Keratinocyte (primary cell): Measurements from ENCODE around the gene VPS33B. TPM values are rescaled to one million over a fixed set of nuclear protein-coding genes. Genes with fewer than 3 reads are reported as not detected.

Source experiments
- DNase-seq: peaks from one replicate; pipeline ENCODE4 v3.0.0-alpha.2; 2011; ENCODE audit warnings: low read depth, missing footprints, low spot score
- FAIRE-seq: peaks from 2 replicates; lab custom pipeline; 2011; peaks lifted over from hg19 to GRCh38; lab: Jason Lieb, UNC
- H2AFZ ChIP-seq: 2 replicates; pipeline ENCODE4 v1.6.0; 2012; ENCODE audit warnings: low read length, control low read depth, inconsistent platforms; ENCODE audit not compliant: control insufficient read depth
- H3K27ac ChIP-seq: 2 replicates; pipeline ENCODE4 v1.5.1; 2011; ENCODE audit warnings: low read length; ENCODE audit not compliant: control insufficient read depth, insufficient read depth
- H3K27me3 ChIP-seq: 3 replicates; pipeline ENCODE4 v1.6.0; 2011; ENCODE audit warnings: low read length; ENCODE audit not compliant: control insufficient read depth, insufficient read depth; ENCODE audit errors: extremely low read depth
- H3K36me3 ChIP-seq, 2 experiments: 2 replicates in 1 of 2; 3 replicates in 1 of 2; pipeline ENCODE4 v1.5.1; 2011; ENCODE audit warnings: low read length in 2 of 2, mild to moderate bottlenecking in 1 of 2; ENCODE audit not compliant: control insufficient read depth in 2 of 2, insufficient read depth in 2 of 2; ENCODE audit errors: extremely low read depth in 1 of 2
- H3K4me1 ChIP-seq: 3 replicates; pipeline ENCODE4 v1.5.1; 2011; ENCODE audit warnings: low read length; ENCODE audit not compliant: control insufficient read depth, insufficient read depth; ENCODE audit errors: extremely low read depth
- H3K4me2 ChIP-seq: 3 replicates; pipeline ENCODE4 v1.6.0; 2011; ENCODE audit warnings: low read depth, low read length; ENCODE audit not compliant: control insufficient read depth, insufficient read depth; ENCODE audit errors: extremely low read depth
- H3K4me3 ChIP-seq, 3 experiments: fragments of 200-600 bp in 1 of 3; sonication (generic) in 1 of 3; 2 replicates in 2 of 3; 3 replicates in 1 of 3; pipeline ENCODE4 v1.5.1; 2011 to 2016; ENCODE audit warnings: low read length in 3 of 3, mild to moderate bottlenecking in 3 of 3, control low read depth in 2 of 3, inconsistent platforms in 1 of 3, low read depth in 1 of 3, mixed read lengths in 1 of 3, mixed run types in 1 of 3, moderate library complexity in 1 of 3; ENCODE audit not compliant: control insufficient read depth in 2 of 3, insufficient read depth in 2 of 3; ENCODE audit errors: extremely low read depth in 1 of 3
- H3K79me2 ChIP-seq: 2 replicates; pipeline ENCODE4 v1.6.0; 2012; ENCODE audit warnings: low read length; ENCODE audit not compliant: control insufficient read depth, insufficient read depth
- H3K9ac ChIP-seq: 3 replicates; pipeline ENCODE4 v1.6.0; 2011; ENCODE audit warnings: low read length; ENCODE audit not compliant: control insufficient read depth, insufficient read depth; ENCODE audit errors: extremely low read depth
- H3K9me1 ChIP-seq: 3 replicates; pipeline ENCODE4 v1.6.0; 2011; ENCODE audit warnings: low read length; ENCODE audit not compliant: control insufficient read depth, insufficient read depth; ENCODE audit errors: extremely low read depth
- H3K9me3 ChIP-seq: 2 replicates; pipeline ENCODE4 v1.5.1; 2012; ENCODE audit warnings: low read depth, low read length; ENCODE audit not compliant: control insufficient read depth
- H4K20me1 ChIP-seq: 3 replicates; pipeline ENCODE4 v1.6.0; 2011; ENCODE audit warnings: low read length; ENCODE audit not compliant: control insufficient read depth, insufficient read depth; ENCODE audit errors: extremely low read depth
- CTCF ChIP-seq, 3 experiments: IDR thresholded peaks in 1 of 3; conservative IDR thresholded peaks in 1 of 3; optimal IDR thresholded peaks in 1 of 3; 2 replicates in 2 of 3; 3 replicates in 1 of 3; pipeline versions ENCODE3 to v1.5.1; 2011; ENCODE audit warnings: low read length in 3 of 3, mild to moderate bottlenecking in 3 of 3, moderate library complexity in 2 of 3, control low read depth in 1 of 3, inconsistent platforms in 1 of 3; ENCODE audit not compliant: insufficient read depth in 2 of 3; ENCODE audit errors: extremely low read depth in 1 of 3
- EZH2 ChIP-seq: IDR thresholded peaks from one replicate; pipeline ENCODE4 v1.6.1; 2012; ENCODE audit warnings: inconsistent platforms, mild to moderate bottlenecking, low read length, moderate library complexity
- dilution Hi-C: fragments of 300-500 bp; cut with MboI; formaldehyde crosslinking; loops from one replicate; pipeline ENCODE4 v1.7.0; 2020; ENCODE audit warnings: low sequenced_read_pairs; ENCODE audit not compliant: extremely low pct_ligation_motif_present
- polyA plus RNA-seq, 5 experiments: library from polyadenylated mRNA; depleted of rRNA in 3 of 5; stranded (reverse) in 3 of 5; stranded (forward) in 1 of 5; unstranded in 1 of 5; fragments of >200 nt; gene quantifications; 1 replicate in 1 of 5; 2 replicates in 3 of 5; 3 replicates in 1 of 5; pipeline versions ENCODE4 v1.2.1 to v1.2.3, GENCODE V29; 2011 to 2012; ENCODE audit warnings: missing spikeins in 2 of 5, low read depth in 1 of 5, low replicate concordance in 1 of 5

Gene VPS33B
- polyA plus RNA-seq, 1 donor (not counting 4 experiments of a cell fraction or from before 2014, with no cell fraction given) = 20.2 TPM

DNA sequence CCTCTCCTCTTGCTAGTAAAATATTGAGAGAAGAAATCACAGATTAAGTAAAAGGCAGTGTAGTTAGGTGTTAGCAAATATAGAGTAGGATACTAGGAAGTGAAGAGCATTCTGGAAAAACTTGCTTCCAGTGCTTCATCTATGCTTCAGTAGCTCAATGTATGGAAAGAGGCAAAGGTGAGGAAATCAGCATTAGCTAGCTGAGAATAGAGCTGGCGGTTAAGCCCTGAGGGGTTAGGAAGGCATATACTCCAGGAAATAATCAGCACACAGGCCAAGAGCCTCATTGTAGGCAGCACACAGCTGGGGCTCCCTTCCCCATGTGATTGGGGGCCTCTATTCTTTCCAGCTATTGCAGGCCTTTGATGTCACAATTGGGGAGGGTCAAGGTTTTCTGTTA is 54.0 kb downstream of the VPS33B start:
- Histone ChIP-seq H3K79me2 (no peaks in the 10 kb centered on the region), H3K36me3 (peaks cover 1 to 37% of the 10 kb centered on the region in 2 experiments), H3K4me1 (peaks cover 16% of the 10 kb centered on the region), H2AFZ (no peak overlapping the region), H3K27ac (no peak overlapping the region), H3K9me3 (no peaks in the 10 kb centered on the region), H3K9ac (no peak overlapping the region), H3K4me2 (no peak overlapping the region), H4K20me1 (peaks cover 3% of the 10 kb centered on the region), H3K9me1 (no peaks in the 10 kb centered on the region), H3K27me3 (no peaks in the 10 kb centered on the region), H3K4me3 (no peak overlapping the region)
- dilution Hi-C loops = no loop called here
- TF ChIP-seq CTCF (optimal IDR thresholded peaks at IDR 0.05 in 1 of 3, IDR thresholded peaks at IDR 0.05 in 1 of 3, conservative IDR thresholded peaks at IDR 0.05 in 1 of 3; ENCODE audit: extremely low read depth in 1 of 3, insufficient read depth in 2 of 3, low read length in 3 of 3) (no peak), EZH2 (no peak)
- no peak for DNase-seq
- no peak for FAIRE-seq

DNA sequence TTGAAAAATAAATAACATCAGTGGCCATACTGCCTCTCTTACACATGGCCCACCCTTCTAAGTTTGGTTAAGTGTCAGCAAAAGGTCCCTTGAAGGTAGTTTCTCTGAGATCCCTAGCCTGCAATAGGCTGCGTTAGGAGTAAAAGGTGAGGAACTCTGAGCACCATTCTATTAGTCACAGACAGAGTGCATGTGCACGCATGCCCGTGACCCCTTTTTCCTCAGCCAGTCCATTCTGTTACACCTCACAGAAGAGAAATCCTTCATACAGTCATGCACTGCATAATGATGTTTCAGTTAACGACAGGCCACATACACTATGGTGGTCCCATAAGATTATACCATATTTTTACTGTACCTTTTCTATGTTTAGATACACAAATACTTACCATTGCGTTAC is 55.2 kb downstream of the VPS33B start:
- H3K9ac ChIP-seq = no peak overlapping the region
- H3K4me2 ChIP-seq = peak overlapping the region; percentile 8
- no peaks in the 10 kb centered on the region for H3K9me1 ChIP-seq
- H2AFZ ChIP-seq = no peak overlapping the region
- no peaks in the 10 kb centered on the region for H3K27me3 ChIP-seq
- H3K36me3 ChIP-seq = peaks cover 1 to 32% of the 10 kb centered on the region in 2 experiments
- H3K4me3 ChIP-seq = no peak overlapping the region
- H3K27ac ChIP-seq = peak overlapping the region; percentile 23
- no peaks in the 10 kb centered on the region for H3K79me2 ChIP-seq
- peaks cover 3% of the 10 kb centered on the region for H4K20me1 ChIP-seq
- H3K9me3 ChIP-seq = no peaks in the 10 kb centered on the region
- no peak for TF ChIP-seq EZH2
- TF ChIP-seq CTCF (optimal IDR thresholded peaks at IDR 0.05 in 1 of 3, IDR thresholded peaks at IDR 0.05 in 1 of 3, conservative IDR thresholded peaks at IDR 0.05 in 1 of 3; ENCODE audit: extremely low read depth in 1 of 3, insufficient read depth in 2 of 3, low read length in 3 of 3) = no peak
- dilution Hi-C loops = no loop called here
- peaks cover 16% of the 10 kb centered on the region for H3K4me1 ChIP-seq
- DNase-seq = no peak
- FAIRE-seq = peak; percentile 48
